ENCODE results near the gene ATP8A1. TPM values are rescaled to one million over a fixed set of nuclear protein-coding genes. Genes with fewer than 3 reads are reported as not detected.

Gene ATP8A1
- total and polyA plus RNA-seq, 4 donors, result 0.65 to 15.9 (median 5.9) TPM

GRCh38 chr4:42404001-42404400 lies 252.9 kb downstream of the ATP8A1 start (continued):
- TF ChIP-seq MAX (IDR thresholded peaks at IDR 0.05) (no peak), HNF4A (conservative IDR thresholded peaks at IDR 0.05) (no peak), ATF3 (IDR thresholded peaks at IDR 0.05) (no peak), REST (IDR thresholded peaks at IDR 0.05) (no peak), TAF1 (conservative IDR thresholded peaks at IDR 0.05) (no peak), JUND (IDR thresholded peaks at IDR 0.05) (no peak), GABPA (IDR thresholded peaks at IDR 0.05 in 1 of 2, conservative IDR thresholded peaks at IDR 0.05 in 1 of 2) (no peak)

GRCh38 chr4:42401171-42401570 lies 255.7 kb downstream of the ATP8A1 start:
- Histone ChIP-seq H3K4me1 (ENCODE audit: control insufficient read depth in 4 of 4, insufficient read depth in 4 of 4, low read length in 3 of 4) (peaks cover 16 to 29% (median 19%) of the 10 kb centered on the region in 4 donors), H3K27me3 (ENCODE audit: control insufficient read depth in 4 of 4, insufficient read depth in 4 of 4, low read length in 3 of 4) (peaks cover 2 to 18% (median 8%) of the 10 kb centered on the region in 4 donors), H3K36me3 (ENCODE audit: control insufficient read depth in 4 of 4, insufficient read depth in 3 of 4, low read depth in 1 of 4, low read length in 3 of 4) (peaks cover 0 to 2% (median 0%) of the 10 kb centered on the region in 4 donors), H3K9ac (ENCODE audit: low read depth in 1 of 2, low read length in 2 of 2) (no peak overlapping the region), H3K27ac (ENCODE audit: low read depth in 1 of 2, low read length in 2 of 2) (no peak overlapping the region), H3K4me3 (ENCODE audit: low read depth in 1 of 3, low read length in 3 of 3) (no peak overlapping the region), H3K9me3 (ENCODE audit: control insufficient read depth in 4 of 4, low read length in 3 of 4) (peaks cover 0 to 3% (median 0%) of the 10 kb centered on the region in 4 donors)
- TF ChIP-seq FOXA2 (IDR thresholded peaks at IDR 0.05), result no peak
- TF ChIP-seq GABPA (IDR thresholded peaks at IDR 0.05 in 1 of 2, conservative IDR thresholded peaks at IDR 0.05 in 1 of 2), result no peak
- TF ChIP-seq FOXA1 (IDR thresholded peaks at IDR 0.05), result no peak
- no peak for TF ChIP-seq MAX (IDR thresholded peaks at IDR 0.05)
- TF ChIP-seq CTCF (IDR thresholded peaks at IDR 0.05; ENCODE audit: low read depth, low read length, missing input control), result no peak
- no peak for TF ChIP-seq ZBTB33 (IDR thresholded peaks at IDR 0.05)
- no peak for TF ChIP-seq SP1 (IDR thresholded peaks at IDR 0.05)
- no peak for TF ChIP-seq RXRA (IDR thresholded peaks at IDR 0.05)
- TF ChIP-seq NR2F2 (IDR thresholded peaks at IDR 0.05), result no peak
- no peak for TF ChIP-seq TAF1 (conservative IDR thresholded peaks at IDR 0.05)
- TF ChIP-seq RAD21 (IDR thresholded peaks at IDR 0.05), result no peak
- no peak for TF ChIP-seq HNF4G (IDR thresholded peaks at IDR 0.05)
- no peak for TF ChIP-seq REST (IDR thresholded peaks at IDR 0.05)
- TF ChIP-seq HNF4A (conservative IDR thresholded peaks at IDR 0.05), result no peak
- no peak for TF ChIP-seq ATF3 (IDR thresholded peaks at IDR 0.05)
- no peak for TF ChIP-seq JUND (IDR thresholded peaks at IDR 0.05)
- no peak for TF ChIP-seq YY1 (IDR thresholded peaks at IDR 0.05)
- TF ChIP-seq EGR1 (IDR thresholded peaks at IDR 0.05; ENCODE audit: low read depth in 2 of 2), result no peak
- DNase-seq (ENCODE audit: low spot score), result no peak
- 66% methylated on average over 9 of the region's 9 CpGs for WGBS
